Neural crest cell (in vitro differentiated cells): ENCODE data around the gene PPIP5K2. TPM values are rescaled to one million over a fixed set of nuclear protein-coding genes. Genes with fewer than 3 reads are reported as not detected.

Experiments used
- DNase-seq: peaks from one replicate; pipeline ENCODE4 v3.0.0; 2021; ENCODE audit warnings: low read depth, mixed read lengths, low spot score
- H3K27ac Mint-ChIP-seq: one replicate; pipeline ENCODE4 v1.8.0; 2021; ENCODE audit warnings: mild to moderate bottlenecking, mixed read lengths; ENCODE audit not compliant: unreplicated experiment
- H3K27me3 Mint-ChIP-seq: 2 replicates; pipeline ENCODE4 v1.8.0; 2021; ENCODE audit warnings: low read depth, mild to moderate bottlenecking, mixed read lengths
- H3K36me3 Mint-ChIP-seq: 2 replicates; pipeline ENCODE4 v1.8.0; 2021; ENCODE audit warnings: low read depth, mild to moderate bottlenecking, mixed read lengths
- H3K4me1 Mint-ChIP-seq: 2 replicates; pipeline ENCODE4 v1.8.0; 2021; ENCODE audit warnings: mixed read lengths
- H3K4me3 Mint-ChIP-seq: one replicate; pipeline ENCODE4 v1.8.0; 2021; ENCODE audit warnings: mild to moderate bottlenecking, mixed read lengths
- H3K9me3 Mint-ChIP-seq: 2 replicates; pipeline ENCODE4 v1.8.0; 2021; ENCODE audit warnings: mixed read lengths
- CTCF ChIP-seq: fragments of 200-600 bp; sonication (generic); conservative IDR thresholded peaks from 2 replicates; pipeline ENCODE4 v1.5.0; 2021; ENCODE audit warnings: antibody characterized with exemption, mild to moderate bottlenecking
- total RNA-seq: library from RNA; stranded (reverse); gene quantifications from 2 replicates; pipeline ENCODE4 v1.2.1, GENCODE V29; 2021

Gene PPIP5K2
- total RNA-seq, 1 donor from 2014 or later, result 72.9 TPM

- peaks cover 7% of the 10 kb centered on the region for H3K36me3 Mint-ChIP-seq
- no peaks in the 10 kb centered on the region for H3K9me3 Mint-ChIP-seq
- no peak for TF ChIP-seq CTCF
- DNase-seq, result no peak
- H3K4me1 Mint-ChIP-seq, result no peaks in the 10 kb centered on the region
- no peak overlapping the region for H3K27ac Mint-ChIP-seq
- no peaks in the 10 kb centered on the region for H3K27me3 Mint-ChIP-seq
- H3K4me3 Mint-ChIP-seq, result no peak overlapping the region
Measured at GRCh38 chr5:103101079-103101750, 18.9 kb upstream of the PPIP5K2 start.

GRCh38 chr5:103102234-103102633, 17.9 kb upstream of the PPIP5K2 start:
- Mint-ChIP-seq H3K27ac (no peak overlapping the region), H3K36me3 (peaks cover 7% of the 10 kb centered on the region), H3K4me3 (no peak overlapping the region), H3K4me1 (no peaks in the 10 kb centered on the region), H3K27me3 (no peaks in the 10 kb centered on the region), H3K9me3 (no peaks in the 10 kb centered on the region)
- TF ChIP-seq CTCF, result no peak
- DNase-seq, result no peak

GRCh38 chr5:103108086-103108485, 12.0 kb upstream of the PPIP5K2 start:
- H3K36me3 Mint-ChIP-seq, result peaks cover 7% of the 10 kb centered on the region
- no peak for DNase-seq
- no peaks in the 10 kb centered on the region for H3K27me3 Mint-ChIP-seq
- H3K27ac Mint-ChIP-seq, result no peak overlapping the region
- peaks cover 2% of the 10 kb centered on the region for H3K9me3 Mint-ChIP-seq
- TF ChIP-seq CTCF, result no peak
- no peak overlapping the region for H3K4me3 Mint-ChIP-seq
- H3K4me1 Mint-ChIP-seq, result no peaks in the 10 kb centered on the region

- Mint-ChIP-seq H3K27me3 (no peaks in the 10 kb centered on the region), H3K36me3 (peaks cover 6% of the 10 kb centered on the region)
- no peak for DNase-seq
Measured at GRCh38 chr5:103109277-103109676, 10.8 kb upstream of the PPIP5K2 start.

GRCh38 chr5:103110403-103110802, 9.7 kb upstream of the PPIP5K2 start:
- Mint-ChIP-seq H3K4me1 (no peaks in the 10 kb centered on the region), H3K27me3 (no peaks in the 10 kb centered on the region), H3K4me3 (no peak overlapping the region), H3K9me3 (peaks cover 2% of the 10 kb centered on the region), H3K36me3 (peaks cover 3% of the 10 kb centered on the region), H3K27ac (no peak overlapping the region)
- no peak for DNase-seq
- TF ChIP-seq CTCF, result no peak

More at GRCh38 chr5:103109277-103109676, 10.8 kb upstream of the PPIP5K2 start:
- TF ChIP-seq CTCF, result no peak
- no peak overlapping the region for H3K4me3 Mint-ChIP-seq
- H3K4me1 Mint-ChIP-seq, result no peaks in the 10 kb centered on the region
- H3K9me3 Mint-ChIP-seq, result peaks cover 2% of the 10 kb centered on the region
- H3K27ac Mint-ChIP-seq, result no peak overlapping the region
